ENCODE results near the gene OR5K2.

- TF ChIP-seq CTCF (IDR thresholded peaks at IDR 0.05; ENCODE audit: insufficient read depth, low read length, poor library complexity, severe bottlenecking) (no peak), EZH2phosphoT487 (conservative IDR thresholded peaks at IDR 0.05; ENCODE audit: low read length) (no peak)
These were observed 17.5 kb downstream of the OR5K2 start for GRCh38 chr3:98514948-98515347.

Data from SU-DHL-6 (cell line).